Measurements from ENCODE around the gene LRP1B.

- no peak for TF ChIP-seq SUZ12 (IDR thresholded peaks at IDR 0.05; ENCODE audit: extremely low read depth, insufficient read depth, insufficient read length)
- no peak for TF ChIP-seq YY1 (IDR thresholded peaks at IDR 0.05; ENCODE audit: insufficient read depth, insufficient read length)
These were observed 282.6 kb downstream of the LRP1B start for GRCh38 chr2:141848191-141848590.

All from NT2/D1 (cell line).